HL-60 (cell line): ENCODE results near the gene SYTL2.

Source experiments
- DNase-seq, 2 experiments: peaks; one replicate each; pipeline ENCODE4 v3.0.0-alpha.2; 2010 to 2020; ENCODE audit warnings: low read depth in 1 of 2, low spot score in 1 of 2
- H3K27ac ChIP-seq: fragments of 250-450 bp; sonication (Bioruptor Pico); replicated peaks from 2 replicates; pipeline ENCODE4 v1.5.1; 2020; ENCODE audit warnings: mild to moderate bottlenecking, moderate library complexity
- H3K27me3 ChIP-seq: fragments of 250-450 bp; sonication (Bioruptor Pico); 2 replicates; pipeline ENCODE4 v1.5.1; 2021; ENCODE audit warnings: mild to moderate bottlenecking, moderate library complexity; ENCODE audit not compliant: insufficient read depth, poor library complexity, severe bottlenecking
- H3K4me3 ChIP-seq: replicated peaks from 2 replicates; pipeline ENCODE4 v1.5.1; 2011; ENCODE audit warnings: mild to moderate bottlenecking, control low read depth, low read length; ENCODE audit not compliant: insufficient read depth
- GABPA ChIP-seq: IDR thresholded peaks from 2 replicates; pipeline ENCODE4 v1.6.1; 2012; ENCODE audit warnings: low read depth
- POLR2AphosphoS5 ChIP-seq: IDR thresholded peaks from 2 replicates; pipeline ENCODE4 v1.6.1; 2012; ENCODE audit warnings: low read depth
- SPI1 ChIP-seq: IDR thresholded peaks from 2 replicates; pipeline ENCODE4 v1.6.1; 2012; ENCODE audit warnings: low read depth, mild to moderate bottlenecking, borderline replicate concordance
- TF ChIP-seq, protein P1 (sequence below): IDR thresholded peaks from one replicate; pipeline ENCODE4 v1.5.1; 2011; ENCODE audit warnings: low read length, control low read depth, inconsistent platforms; ENCODE audit not compliant: insufficient read depth
- TF ChIP-seq, protein P2 (sequence below): IDR thresholded peaks from 2 replicates; pipeline ENCODE4 v1.6.1; 2012; ENCODE audit warnings: low read depth; ENCODE audit not compliant: insufficient replicate concordance

The SYTL2 gene

DNA sequence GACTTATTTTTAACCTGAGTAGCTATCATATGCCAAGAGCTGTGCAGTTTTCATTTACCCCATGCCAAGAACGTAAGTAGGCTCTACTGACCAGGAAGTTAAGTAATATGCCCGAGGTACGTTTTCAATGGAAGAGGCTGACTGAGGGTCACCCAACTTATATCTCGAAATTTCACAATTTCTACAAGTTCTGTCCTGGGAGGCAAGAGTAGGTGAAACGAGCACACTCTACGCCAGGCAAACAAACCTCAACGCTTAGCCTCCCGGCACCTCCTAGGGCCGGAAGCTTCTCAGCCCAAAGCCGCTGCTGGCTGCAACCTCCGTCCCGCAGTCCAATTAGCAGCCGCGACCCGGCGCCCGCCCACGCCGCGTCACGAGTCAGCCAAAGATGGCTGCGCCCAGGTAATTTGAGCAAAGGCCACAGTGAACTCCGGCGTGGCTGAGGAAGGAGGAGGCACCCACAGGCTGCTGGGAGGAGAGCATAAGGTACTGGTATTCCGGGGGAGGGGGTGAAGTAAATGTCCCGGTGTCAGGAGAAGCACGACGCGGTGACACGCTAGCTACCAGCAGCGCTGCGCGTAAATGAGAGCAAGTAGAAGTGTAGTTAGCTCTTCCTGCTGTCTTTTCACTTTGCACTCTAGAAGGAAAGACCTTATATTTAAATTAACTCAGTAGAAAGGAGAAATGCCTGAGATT lies 163.2 kb downstream of the SYTL2 start, which contains the start of gene TMEM126A:
TMEM126A (plus strand) TSS at position 364 of the 696 bp plus-strand sequence. CDS start 2,289 bp downstream, outside the sequence.
- no peaks in the 10 kb centered on the region for H3K27me3 ChIP-seq
- TF ChIP-seq, protein P1, sequence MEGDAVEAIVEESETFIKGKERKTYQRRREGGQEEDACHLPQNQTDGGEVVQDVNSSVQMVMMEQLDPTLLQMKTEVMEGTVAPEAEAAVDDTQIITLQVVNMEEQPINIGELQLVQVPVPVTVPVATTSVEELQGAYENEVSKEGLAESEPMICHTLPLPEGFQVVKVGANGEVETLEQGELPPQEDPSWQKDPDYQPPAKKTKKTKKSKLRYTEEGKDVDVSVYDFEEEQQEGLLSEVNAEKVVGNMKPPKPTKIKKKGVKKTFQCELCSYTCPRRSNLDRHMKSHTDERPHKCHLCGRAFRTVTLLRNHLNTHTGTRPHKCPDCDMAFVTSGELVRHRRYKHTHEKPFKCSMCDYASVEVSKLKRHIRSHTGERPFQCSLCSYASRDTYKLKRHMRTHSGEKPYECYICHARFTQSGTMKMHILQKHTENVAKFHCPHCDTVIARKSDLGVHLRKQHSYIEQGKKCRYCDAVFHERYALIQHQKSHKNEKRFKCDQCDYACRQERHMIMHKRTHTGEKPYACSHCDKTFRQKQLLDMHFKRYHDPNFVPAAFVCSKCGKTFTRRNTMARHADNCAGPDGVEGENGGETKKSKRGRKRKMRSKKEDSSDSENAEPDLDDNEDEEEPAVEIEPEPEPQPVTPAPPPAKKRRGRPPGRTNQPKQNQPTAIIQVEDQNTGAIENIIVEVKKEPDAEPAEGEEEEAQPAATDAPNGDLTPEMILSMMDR, result no peak
- TF ChIP-seq POLR2AphosphoS5, result peak; percentile 96
- peak; percentile 47; the same call in 1 of the 2 replicates for TF ChIP-seq GABPA
- TF ChIP-seq, protein P2, sequence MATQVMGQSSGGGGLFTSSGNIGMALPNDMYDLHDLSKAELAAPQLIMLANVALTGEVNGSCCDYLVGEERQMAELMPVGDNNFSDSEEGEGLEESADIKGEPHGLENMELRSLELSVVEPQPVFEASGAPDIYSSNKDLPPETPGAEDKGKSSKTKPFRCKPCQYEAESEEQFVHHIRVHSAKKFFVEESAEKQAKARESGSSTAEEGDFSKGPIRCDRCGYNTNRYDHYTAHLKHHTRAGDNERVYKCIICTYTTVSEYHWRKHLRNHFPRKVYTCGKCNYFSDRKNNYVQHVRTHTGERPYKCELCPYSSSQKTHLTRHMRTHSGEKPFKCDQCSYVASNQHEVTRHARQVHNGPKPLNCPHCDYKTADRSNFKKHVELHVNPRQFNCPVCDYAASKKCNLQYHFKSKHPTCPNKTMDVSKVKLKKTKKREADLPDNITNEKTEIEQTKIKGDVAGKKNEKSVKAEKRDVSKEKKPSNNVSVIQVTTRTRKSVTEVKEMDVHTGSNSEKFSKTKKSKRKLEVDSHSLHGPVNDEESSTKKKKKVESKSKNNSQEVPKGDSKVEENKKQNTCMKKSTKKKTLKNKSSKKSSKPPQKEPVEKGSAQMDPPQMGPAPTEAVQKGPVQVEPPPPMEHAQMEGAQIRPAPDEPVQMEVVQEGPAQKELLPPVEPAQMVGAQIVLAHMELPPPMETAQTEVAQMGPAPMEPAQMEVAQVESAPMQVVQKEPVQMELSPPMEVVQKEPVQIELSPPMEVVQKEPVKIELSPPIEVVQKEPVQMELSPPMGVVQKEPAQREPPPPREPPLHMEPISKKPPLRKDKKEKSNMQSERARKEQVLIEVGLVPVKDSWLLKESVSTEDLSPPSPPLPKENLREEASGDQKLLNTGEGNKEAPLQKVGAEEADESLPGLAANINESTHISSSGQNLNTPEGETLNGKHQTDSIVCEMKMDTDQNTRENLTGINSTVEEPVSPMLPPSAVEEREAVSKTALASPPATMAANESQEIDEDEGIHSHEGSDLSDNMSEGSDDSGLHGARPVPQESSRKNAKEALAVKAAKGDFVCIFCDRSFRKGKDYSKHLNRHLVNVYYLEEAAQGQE, result peak; percentile 69
- peak within 1 kb of the TSS; percentile 85 for H3K27ac ChIP-seq
- peak within 1 kb of the TSS; percentile 66 for H3K4me3 ChIP-seq
- DNase-seq, result peak; percentile 60 to 94

DNA sequence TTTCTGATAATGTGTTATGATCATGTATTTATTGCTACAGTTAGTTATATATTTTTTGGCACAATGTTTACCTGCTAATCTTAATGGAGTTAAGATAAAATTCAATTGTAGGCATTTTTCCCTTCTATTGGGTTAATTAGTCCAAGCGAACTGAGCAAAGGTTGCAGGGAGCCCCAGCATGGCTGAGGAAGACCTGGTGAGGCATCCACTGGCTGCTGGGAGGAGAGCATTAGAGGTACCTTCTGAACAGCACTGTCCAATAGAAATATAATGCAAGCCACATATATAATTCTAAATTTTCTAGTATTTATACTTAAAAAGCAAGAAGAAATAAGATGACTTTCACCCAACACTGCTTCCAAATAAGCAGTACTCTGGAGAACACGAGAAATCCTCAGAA lies 163.9 kb downstream of the SYTL2 start:
- Histone ChIP-seq H3K4me3 (peak overlapping the region; percentile 66), H3K27me3 (no peaks in the 10 kb centered on the region), H3K27ac (peak overlapping the region; percentile 85)
- no peak for DNase-seq
- TF ChIP-seq, protein P2, result no peak
- TF ChIP-seq SPI1, result no peak
- TF ChIP-seq GABPA, result no peak
- TF ChIP-seq, protein P1, result no peak
- no peak for TF ChIP-seq POLR2AphosphoS5
